CD4-positive, alpha-beta T cell (primary cell): ENCODE data around the gene CALN1. TPM values are rescaled to one million over a fixed set of nuclear protein-coding genes. Genes with fewer than 3 reads are reported as not detected.

ENCODE experiments used
- ATAC-seq: fragments of 200-7000 bp; cut with Tn5 transposase; one replicate; pipeline ENCODE4 v1.10.0; 2022; ENCODE audit warnings: mild to moderate bottlenecking; ENCODE audit not compliant: poor library complexity
- CTCF ChIA-PET: fragments of 350-600 bp; sonication (Branson Sonifier 250); formaldehyde crosslinking; loops from one replicate; lab custom pipeline; 2021; ENCODE audit warnings: antibody characterized with exemption, inconsistent platforms; lab: Charles Lee
- POLR2A ChIA-PET: fragments of 350-600 bp; sonication (Branson Sonifier 250); formaldehyde crosslinking; loops from one replicate; lab custom pipeline; 2021; ENCODE audit warnings: antibody characterized with exemption, inconsistent platforms; lab: Charles Lee
- DNase-seq, 14 experiments: peaks; one replicate each; pipeline ENCODE4 v3.0.0-alpha.2; 2013 to 2020; ENCODE audit warnings: mixed read lengths in 2 of 14
- H3K27ac ChIP-seq, 2 donors: one replicate each; pipeline versions ENCODE4 v1.5.1 to v1.7.0; 2013; ENCODE audit warnings: low read length in 2 of 2, low read depth in 1 of 2, mild to moderate bottlenecking in 1 of 2
- H3K27me3 ChIP-seq, 2 experiments: 1 replicate in 1 of 2; 2 replicates in 1 of 2; pipeline versions ENCODE4 v1.6.1 to v1.7.0; 2013; ENCODE audit warnings: low read length in 2 of 2, control low read depth in 1 of 2, mild to moderate bottlenecking in 1 of 2, moderate library complexity in 1 of 2; ENCODE audit not compliant: insufficient read depth in 2 of 2, control insufficient read depth in 1 of 2
- H3K36me3 ChIP-seq: one replicate; pipeline ENCODE4 v1.6.1; 2013; ENCODE audit warnings: low read length, control low read depth; ENCODE audit not compliant: insufficient read depth
- H3K4me1 ChIP-seq: one replicate; pipeline ENCODE4 v1.6.1; 2013; ENCODE audit warnings: low read length, control low read depth; ENCODE audit not compliant: insufficient read depth
- H3K4me3 ChIP-seq: one replicate; pipeline ENCODE4 v1.5.1; 2013; ENCODE audit warnings: mild to moderate bottlenecking, low read length, moderate library complexity
- H3K9me3 ChIP-seq, 2 experiments: 1 replicate in 1 of 2; 2 replicates in 1 of 2; pipeline versions ENCODE4 v1.6.1 to v1.7.0; 2013; ENCODE audit warnings: low read length in 2 of 2, mild to moderate bottlenecking in 2 of 2, control low read depth in 1 of 2, moderate library complexity in 1 of 2; ENCODE audit not compliant: control insufficient read depth in 1 of 2, insufficient read depth in 1 of 2
- H3K27ac Mint-ChIP-seq: one replicate; pipeline ENCODE4 v1.8.0; 2020; ENCODE audit warnings: mixed read lengths
- H3K27me3 Mint-ChIP-seq: one replicate; pipeline ENCODE4 v1.8.0; 2021; ENCODE audit warnings: mixed read lengths
- H3K36me3 Mint-ChIP-seq: one replicate; pipeline ENCODE4 v1.8.0; 2021; ENCODE audit warnings: low read depth, mixed read lengths
- H3K4me1 Mint-ChIP-seq: one replicate; pipeline ENCODE4 v1.8.0; 2021; ENCODE audit warnings: low read depth, mixed read lengths
- H3K4me3 Mint-ChIP-seq: one replicate; pipeline ENCODE4 v1.8.0; 2020; ENCODE audit warnings: mild to moderate bottlenecking, mixed read lengths
- H3K9me3 Mint-ChIP-seq: one replicate; pipeline ENCODE4 v1.8.0; 2020; ENCODE audit warnings: mixed read lengths
- intact Hi-C, 2 experiments: fragments of 100-400 bp; cut with DNase I in 1 of 2; cut with micrococcal nuclease in 1 of 2; formaldehyde crosslinking; loops; one replicate each; pipeline versions ENCODE4 v1.15.1 to v1.9.0; 2023 to 2025; cut with DNase I, micrococcal nuclease
- total RNA-seq, 174 experiments: library from RNA in 2 of 174; stranded (reverse) in 2 of 174; gene quantifications; one replicate each; pipeline ENCODE4 v1.2.3 and lab custom pipeline; 2021 to 2026
- TF ChIP-seq, protein P1 (sequence below): fragments of 200-600 bp; IDR thresholded peaks from one replicate; pipeline ENCODE4 v1.8.0; 2022; ENCODE audit warnings: antibody characterized with exemption, mild to moderate bottlenecking

CALN1 gene
- total RNA-seq, 2 experiments from 2014 or later: 0.06 TPM; not detected in 1

DNA sequence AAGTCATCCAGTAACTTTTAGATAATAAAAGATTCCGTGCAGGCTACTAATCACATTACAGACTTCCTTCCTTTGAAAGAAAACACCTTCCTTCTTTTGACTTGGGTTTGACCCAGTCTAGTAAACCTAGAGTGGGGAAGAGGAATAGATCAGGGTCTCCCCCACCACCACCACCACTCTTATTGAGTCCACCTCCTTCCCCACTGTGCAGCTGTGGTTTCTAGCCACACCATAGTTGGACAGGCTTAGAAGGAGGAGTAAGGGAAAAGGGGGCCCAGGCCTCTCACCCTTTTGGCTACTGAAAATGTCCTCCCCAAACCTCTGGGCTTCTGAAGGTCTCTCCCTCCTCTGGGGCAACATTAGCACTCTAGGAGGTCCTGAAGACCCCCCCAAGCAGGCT lies 372.7 kb downstream of the CALN1 start:
- no peak overlapping the region for H3K4me3 ChIP-seq
- CTCF ChIA-PET: no interaction called here
- TF ChIP-seq, protein P1, sequence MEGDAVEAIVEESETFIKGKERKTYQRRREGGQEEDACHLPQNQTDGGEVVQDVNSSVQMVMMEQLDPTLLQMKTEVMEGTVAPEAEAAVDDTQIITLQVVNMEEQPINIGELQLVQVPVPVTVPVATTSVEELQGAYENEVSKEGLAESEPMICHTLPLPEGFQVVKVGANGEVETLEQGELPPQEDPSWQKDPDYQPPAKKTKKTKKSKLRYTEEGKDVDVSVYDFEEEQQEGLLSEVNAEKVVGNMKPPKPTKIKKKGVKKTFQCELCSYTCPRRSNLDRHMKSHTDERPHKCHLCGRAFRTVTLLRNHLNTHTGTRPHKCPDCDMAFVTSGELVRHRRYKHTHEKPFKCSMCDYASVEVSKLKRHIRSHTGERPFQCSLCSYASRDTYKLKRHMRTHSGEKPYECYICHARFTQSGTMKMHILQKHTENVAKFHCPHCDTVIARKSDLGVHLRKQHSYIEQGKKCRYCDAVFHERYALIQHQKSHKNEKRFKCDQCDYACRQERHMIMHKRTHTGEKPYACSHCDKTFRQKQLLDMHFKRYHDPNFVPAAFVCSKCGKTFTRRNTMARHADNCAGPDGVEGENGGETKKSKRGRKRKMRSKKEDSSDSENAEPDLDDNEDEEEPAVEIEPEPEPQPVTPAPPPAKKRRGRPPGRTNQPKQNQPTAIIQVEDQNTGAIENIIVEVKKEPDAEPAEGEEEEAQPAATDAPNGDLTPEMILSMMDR: no peak
- H3K27me3 Mint-ChIP-seq: no peaks in the 10 kb centered on the region
- H3K27me3 ChIP-seq: no peaks in the 10 kb centered on the region
- no peaks in the 10 kb centered on the region for H3K36me3 ChIP-seq
- no peaks in the 10 kb centered on the region for H3K4me1 ChIP-seq
- DNase-seq (no peak), ATAC-seq (no peak)
- H3K4me1 Mint-ChIP-seq: no peaks in the 10 kb centered on the region
- POLR2A ChIA-PET: no interaction called here
- peaks cover 0 to 7% of the 10 kb centered on the region in 2 experiments for H3K9me3 ChIP-seq
- H3K36me3 Mint-ChIP-seq: no peaks in the 10 kb centered on the region
- no peak overlapping the region for H3K27ac Mint-ChIP-seq
- peaks cover 14% of the 10 kb centered on the region for H3K9me3 Mint-ChIP-seq
- intact Hi-C loops: no loop called here
- H3K4me3 Mint-ChIP-seq: no peak overlapping the region
- no peak overlapping the region for H3K27ac ChIP-seq

DNA sequence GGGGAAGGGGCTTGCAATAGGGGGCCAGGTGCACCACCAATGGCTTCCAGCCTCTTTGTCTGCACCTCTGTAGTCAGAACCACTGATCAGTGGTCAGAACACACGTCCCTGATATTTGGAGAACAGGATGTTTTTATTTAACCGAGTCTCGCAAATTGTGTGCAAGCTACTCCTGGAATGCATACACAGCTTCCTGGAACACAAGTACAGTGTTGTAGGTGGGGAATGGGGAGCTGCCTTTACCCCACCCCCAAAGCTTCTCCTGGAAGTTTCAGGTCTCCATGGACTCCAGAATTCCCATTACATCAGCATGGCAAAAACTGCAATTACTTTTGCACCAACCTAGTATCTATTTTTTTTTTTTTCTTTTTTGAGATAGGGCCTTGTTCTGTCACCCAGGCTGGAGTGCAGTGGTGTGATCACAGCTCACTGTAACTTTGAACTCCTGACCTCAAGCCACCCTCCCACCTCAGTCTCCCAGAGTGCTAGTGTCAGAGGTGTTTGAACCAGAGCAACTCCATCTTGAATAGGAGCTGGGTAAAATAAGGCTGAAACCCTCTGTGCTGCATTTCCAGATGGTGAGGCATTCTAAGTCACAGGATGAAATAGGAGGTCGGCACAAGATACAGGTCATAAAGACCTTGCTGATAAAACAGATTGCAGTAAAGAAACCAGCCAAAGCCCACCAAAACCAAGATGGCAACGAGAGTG lies 374.0 kb downstream of the CALN1 start:
- CTCF ChIA-PET: no interaction called here

DNA sequence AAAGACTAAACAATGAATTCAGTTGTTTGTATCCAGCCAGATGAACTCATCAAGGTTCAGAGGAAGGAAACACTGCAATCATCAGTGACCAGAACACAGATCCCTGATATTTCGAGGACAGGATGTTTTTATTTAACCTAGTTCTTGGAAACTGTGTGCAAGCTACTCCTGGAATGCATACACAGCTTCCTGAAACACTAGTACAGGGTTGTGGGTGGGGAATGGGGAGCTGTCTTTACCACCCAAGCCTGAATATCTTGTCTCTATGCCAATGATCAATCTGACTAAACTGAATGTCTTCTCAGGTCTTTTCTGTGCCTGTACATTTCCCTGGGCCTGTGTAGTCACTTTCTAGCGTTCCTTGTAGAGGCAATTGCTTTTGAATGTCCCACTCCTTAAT lies 374.6 kb downstream of the CALN1 start:
- no peak for ATAC-seq
- Mint-ChIP-seq H3K27ac (no peak overlapping the region), H3K9me3 (peaks cover 14% of the 10 kb centered on the region), H3K4me3 (no peak overlapping the region), H3K27me3 (no peaks in the 10 kb centered on the region), H3K4me1 (no peaks in the 10 kb centered on the region), H3K36me3 (no peaks in the 10 kb centered on the region)
- Histone ChIP-seq H3K4me3 (no peak overlapping the region), H3K36me3 (no peaks in the 10 kb centered on the region), H3K27me3 (no peaks in the 10 kb centered on the region), H3K9me3 (peaks cover 0 to 4% of the 10 kb centered on the region in 2 experiments), H3K4me1 (no peaks in the 10 kb centered on the region), H3K27ac (no peak overlapping the region)
- intact Hi-C loops: no loop called here
- TF ChIP-seq, protein P1: no peak
- no peak for DNase-seq
- CTCF ChIA-PET: no interaction called here
- POLR2A ChIA-PET: no interaction called here

More for the DNA sequence above, 374.0 kb downstream of the CALN1 start:
- no peak overlapping the region for H3K4me3 ChIP-seq
- TF ChIP-seq, protein P1: no peak
- POLR2A ChIA-PET: no interaction called here
- H3K27ac ChIP-seq: no peak overlapping the region
- Mint-ChIP-seq H3K4me1 (no peaks in the 10 kb centered on the region), H3K27ac (no peak overlapping the region), H3K36me3 (no peaks in the 10 kb centered on the region), H3K9me3 (peaks cover 17% of the 10 kb centered on the region), H3K27me3 (no peaks in the 10 kb centered on the region), H3K4me3 (no peak overlapping the region)
- H3K4me1 ChIP-seq: no peaks in the 10 kb centered on the region
- DNase-seq (no peak), ATAC-seq (no peak)
- intact Hi-C loops: no loop called here
- no peaks in the 10 kb centered on the region for H3K36me3 ChIP-seq
- H3K9me3 ChIP-seq: peaks cover 0 to 4% of the 10 kb centered on the region in 2 experiments
- no peaks in the 10 kb centered on the region for H3K27me3 ChIP-seq
